Chondrocyte (in vitro differentiated cells): Measurements from ENCODE around the gene RAB3IL1. TPM values are rescaled to one million over a fixed set of nuclear protein-coding genes. Genes with fewer than 3 reads are reported as not detected.

Experiments used
- DNase-seq: peaks from one replicate; pipeline ENCODE4 v3.0.0; 2021; ENCODE audit warnings: mixed read lengths, low spot score
- H3K27ac Mint-ChIP-seq: one replicate; pipeline ENCODE4 v1.8.0; 2021; ENCODE audit warnings: mild to moderate bottlenecking, moderate library complexity, mixed read lengths; ENCODE audit not compliant: unreplicated experiment
- H3K27me3 Mint-ChIP-seq: 2 replicates; pipeline ENCODE4 v1.8.0; 2021; ENCODE audit warnings: low read depth, mixed read lengths
- H3K36me3 Mint-ChIP-seq: 2 replicates; pipeline ENCODE4 v1.8.0; 2021; ENCODE audit warnings: low read depth, mixed read lengths
- H3K4me1 Mint-ChIP-seq: 2 replicates; pipeline ENCODE4 v1.8.0; 2021; ENCODE audit warnings: low read depth, mild to moderate bottlenecking, mixed read lengths
- H3K4me3 Mint-ChIP-seq: one replicate; pipeline ENCODE4 v1.8.0; 2021; ENCODE audit warnings: mild to moderate bottlenecking, moderate library complexity, mixed read lengths; ENCODE audit not compliant: unreplicated experiment
- H3K9me3 Mint-ChIP-seq: 2 replicates; pipeline ENCODE4 v1.8.0; 2021; ENCODE audit warnings: low read depth, mixed read lengths
- CTCF ChIP-seq: fragments of 200-600 bp; sonication (generic); IDR thresholded peaks from 2 replicates; pipeline ENCODE4 v1.5.0; 2021; ENCODE audit warnings: antibody characterized with exemption, mild to moderate bottlenecking, moderate library complexity
- total RNA-seq: library from RNA; stranded (reverse); gene quantifications from 3 replicates; pipeline ENCODE4 v1.2.1, GENCODE V29; 2021

Gene RAB3IL1
- total RNA-seq, 1 donor from 2014 or later = 24.7 TPM

DNA sequence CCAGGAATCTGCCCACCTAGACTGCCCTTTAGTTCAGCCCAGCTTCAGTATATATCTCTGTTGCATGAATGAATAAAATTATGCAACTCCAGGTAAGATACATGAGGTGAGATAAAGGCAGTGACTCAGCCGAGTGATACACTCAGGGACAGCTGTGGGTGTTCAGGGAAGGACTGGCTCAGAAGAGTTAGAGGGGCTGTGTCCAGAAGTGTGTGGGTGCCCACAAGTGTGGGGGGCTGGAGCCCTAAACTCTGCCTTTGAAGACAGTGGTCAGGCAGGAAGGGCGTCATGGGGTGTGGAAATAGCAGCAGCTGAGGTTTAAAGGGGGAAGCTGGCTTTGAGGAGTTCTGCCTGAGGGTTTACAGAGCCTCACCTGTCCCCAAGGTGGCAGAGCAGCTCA is 41.7 kb upstream of the RAB3IL1 start:
- DNase-seq = peak; percentile 19
- no peak overlapping the region for H3K4me3 Mint-ChIP-seq
- peak overlapping the region; percentile 27 for H3K27ac Mint-ChIP-seq
- H3K4me1 Mint-ChIP-seq = peaks cover 49% of the 10 kb centered on the region
- no peaks in the 10 kb centered on the region for H3K27me3 Mint-ChIP-seq
- no peaks in the 10 kb centered on the region for H3K9me3 Mint-ChIP-seq
- peaks cover 10% of the 10 kb centered on the region for H3K36me3 Mint-ChIP-seq
- TF ChIP-seq CTCF = no peak

DNA sequence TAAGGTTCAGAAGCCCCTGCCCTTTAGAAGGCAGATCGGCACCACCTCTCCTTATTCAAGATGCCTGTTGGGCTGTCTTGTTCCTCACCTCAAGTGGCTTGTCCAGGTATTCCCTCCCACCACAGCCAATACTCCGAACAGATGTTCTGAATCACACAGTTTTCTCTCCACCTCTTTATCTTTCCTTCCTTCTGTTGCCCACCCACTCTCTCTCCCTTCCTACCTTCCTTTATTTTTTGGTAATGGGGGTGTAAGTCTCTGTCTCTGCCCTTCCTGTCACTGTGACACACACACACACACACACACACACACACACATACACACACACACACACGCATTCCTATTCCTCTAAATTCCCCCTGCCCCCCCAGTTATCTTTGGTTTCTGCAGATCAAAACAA is 41.2 kb upstream of the RAB3IL1 start:
- no peak overlapping the region for H3K4me3 Mint-ChIP-seq
- TF ChIP-seq CTCF = no peak

GRCh38 chr11:61957021-61957770 is 39.8 kb upstream of the RAB3IL1 start:
- no peaks in the 10 kb centered on the region for H3K27me3 Mint-ChIP-seq
- H3K27ac Mint-ChIP-seq = no peak overlapping the region
- peaks cover 2% of the 10 kb centered on the region for H3K36me3 Mint-ChIP-seq
- H3K9me3 Mint-ChIP-seq = no peaks in the 10 kb centered on the region
- no peak for TF ChIP-seq CTCF
- peaks cover 30% of the 10 kb centered on the region for H3K4me1 Mint-ChIP-seq
- H3K4me3 Mint-ChIP-seq = no peak overlapping the region
- DNase-seq = peak; percentile 27

More for the DNA sequence above, 41.2 kb upstream of the RAB3IL1 start:
- Mint-ChIP-seq H3K27me3 (no peaks in the 10 kb centered on the region), H3K27ac (no peak overlapping the region), H3K36me3 (peaks cover 5% of the 10 kb centered on the region), H3K9me3 (no peaks in the 10 kb centered on the region), H3K4me1 (peaks cover 44% of the 10 kb centered on the region)
- DNase-seq = no peak

GRCh38 chr11:61956191-61957020 is 39.0 kb upstream of the RAB3IL1 start:
- DNase-seq = peak; percentile 75
- TF ChIP-seq CTCF = no peak
- H3K9me3 Mint-ChIP-seq = no peaks in the 10 kb centered on the region
- no peaks in the 10 kb centered on the region for H3K27me3 Mint-ChIP-seq
- peaks cover 2% of the 10 kb centered on the region for H3K36me3 Mint-ChIP-seq
- peaks cover 25% of the 10 kb centered on the region for H3K4me1 Mint-ChIP-seq
- peak overlapping the region; percentile 51 for H3K4me3 Mint-ChIP-seq
- no peak overlapping the region for H3K27ac Mint-ChIP-seq

- Mint-ChIP-seq H3K9me3 (no peaks in the 10 kb centered on the region), H3K4me3 (peak overlapping the region; percentile 61), H3K4me1 (peaks cover 23% of the 10 kb centered on the region), H3K36me3 (peaks cover 2% of the 10 kb centered on the region), H3K27ac (peak overlapping the region; percentile 89), H3K27me3 (no peaks in the 10 kb centered on the region)
- peak; percentile 45 for TF ChIP-seq CTCF
- DNase-seq = no peak
Observed at GRCh38 chr11:61955422-61956135, 38.2 kb upstream of the RAB3IL1 start.
